CD1c-positive myeloid dendritic cell (primary cell): Measurements from ENCODE around the gene C12orf43.
"Not testable (repeated sequence)": the region's sequence is repeated elsewhere in the genome, so short reads cannot be mapped to it uniquely, and the experiment has no call there.

Experiments
- DNase-seq: peaks from one replicate; pipeline ENCODE4 v3.0.0-alpha.2; 2016; ENCODE audit errors: extremely low spot score

The C12orf43 gene

GRCh38 chr12:121015825-121016766, at the start of gene C12orf43:
Gene C12orf43, minus strand, starts transcription at chr12:121016487. Its CDS starts 13 bp downstream, at chr12:121016474.
- peak; percentile 94 for DNase-seq

GRCh38 chr12:121065345-121065744, 49.1 kb upstream of the C12orf43 start:
- DNase-seq = no peak

DNA sequence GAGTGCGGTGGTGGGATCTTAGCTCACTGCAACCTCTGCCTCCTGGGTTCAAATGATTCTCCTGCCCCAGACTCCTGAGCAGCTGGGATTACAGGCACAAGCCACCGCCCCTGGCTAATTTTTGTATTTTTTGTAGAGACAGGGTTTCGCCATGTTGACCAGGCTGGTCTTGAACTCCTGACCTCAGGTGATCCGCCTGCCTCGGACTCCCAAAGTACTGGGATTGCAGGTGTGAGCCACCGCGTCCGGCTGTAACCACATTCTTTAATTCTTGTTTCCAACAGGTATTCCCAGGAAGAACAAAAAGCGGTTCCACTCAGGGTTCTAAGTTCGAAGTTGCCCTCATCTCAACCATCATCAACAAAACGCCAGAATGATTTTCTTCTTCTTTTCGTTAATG, 48.3 kb upstream of the C12orf43 start:
- not testable (repeated sequence) for DNase-seq

DNA sequence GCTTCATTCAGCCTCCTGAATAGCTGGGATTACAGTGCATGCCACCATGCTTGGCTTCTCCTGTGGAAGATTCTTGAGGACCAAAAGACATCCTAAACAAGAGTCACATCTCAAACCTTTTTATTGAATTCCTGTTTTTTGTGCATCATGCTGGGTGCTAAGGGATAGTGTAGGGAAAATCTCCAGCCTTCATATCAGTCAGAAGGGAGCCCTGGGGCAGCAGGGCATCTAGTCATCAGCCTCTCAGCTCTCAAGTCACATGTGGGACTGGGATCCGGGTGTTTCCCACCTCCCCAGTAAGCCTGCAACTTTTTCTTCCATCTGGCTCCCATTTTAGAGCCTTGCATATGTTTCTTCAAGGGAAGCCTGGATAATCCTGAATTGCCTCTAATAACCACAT, 47.8 kb upstream of the C12orf43 start:
- DNase-seq = no peak

- DNase-seq = no peak
Measured at GRCh38 chr12:121062391-121063045, 46.2 kb upstream of the C12orf43 start.

- no peak for DNase-seq
Measured at GRCh38 chr12:121061831-121062230, 45.5 kb upstream of the C12orf43 start.

DNA sequence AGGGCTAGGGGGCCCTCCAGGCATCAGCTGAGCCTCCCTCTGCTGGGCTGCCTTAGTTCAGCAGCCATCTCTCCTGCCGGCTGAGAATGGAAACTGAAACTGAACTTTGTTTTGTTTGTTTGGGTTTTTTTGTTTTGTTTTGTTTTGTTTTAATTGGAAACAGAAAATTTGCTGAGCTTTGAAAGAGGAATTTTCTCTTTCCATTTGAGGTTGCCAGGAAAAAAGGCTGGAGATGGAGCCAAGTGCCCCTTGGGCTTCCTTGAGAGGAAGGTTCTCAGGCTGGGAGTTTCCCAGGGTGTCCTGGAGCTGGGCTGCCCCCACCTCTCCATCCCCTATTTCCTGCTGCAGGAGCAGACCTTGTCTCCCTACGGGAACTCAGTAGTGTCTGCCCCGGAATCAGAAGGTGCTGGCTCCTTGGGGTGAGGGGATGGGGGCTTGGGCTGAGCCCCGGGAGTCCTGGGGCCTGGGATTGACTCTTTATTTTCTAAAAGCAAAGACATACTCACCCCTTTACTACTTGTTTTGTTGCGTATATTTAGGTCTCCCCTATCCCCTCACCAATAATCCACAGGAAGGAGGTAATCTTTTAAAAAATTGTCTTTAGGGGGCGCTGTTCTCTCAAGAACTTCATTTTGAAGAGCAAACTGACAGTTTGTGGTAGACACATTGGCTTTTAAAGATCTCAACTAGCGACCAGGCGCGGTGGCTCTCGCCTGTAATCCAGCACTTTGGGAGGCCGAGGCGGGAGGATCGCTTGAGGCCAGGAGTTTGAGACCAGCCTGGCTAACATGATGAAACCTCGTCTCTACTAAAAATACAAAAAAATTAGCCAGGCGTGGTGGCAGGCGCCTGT, 44.1 kb upstream of the C12orf43 start:
- DNase-seq = peak; percentile 84

- no peak for DNase-seq
Measured at GRCh38 chr12:121059031-121059898, 43.0 kb upstream of the C12orf43 start.

GRCh38 chr12:121057794-121058193, 41.5 kb upstream of the C12orf43 start:
- no peak for DNase-seq

GRCh38 chr12:121053706-121054105, 37.4 kb upstream of the C12orf43 start:
- no peak for DNase-seq

- no peak for DNase-seq
Measured at GRCh38 chr12:121050725-121051124, 34.4 kb upstream of the C12orf43 start.

GRCh38 chr12:121048442-121048841, 32.2 kb upstream of the C12orf43 start:
- DNase-seq = no peak

- not testable (repeated sequence) for DNase-seq
Measured at GRCh38 chr12:121047400-121047799, 31.1 kb upstream of the C12orf43 start.

DNA sequence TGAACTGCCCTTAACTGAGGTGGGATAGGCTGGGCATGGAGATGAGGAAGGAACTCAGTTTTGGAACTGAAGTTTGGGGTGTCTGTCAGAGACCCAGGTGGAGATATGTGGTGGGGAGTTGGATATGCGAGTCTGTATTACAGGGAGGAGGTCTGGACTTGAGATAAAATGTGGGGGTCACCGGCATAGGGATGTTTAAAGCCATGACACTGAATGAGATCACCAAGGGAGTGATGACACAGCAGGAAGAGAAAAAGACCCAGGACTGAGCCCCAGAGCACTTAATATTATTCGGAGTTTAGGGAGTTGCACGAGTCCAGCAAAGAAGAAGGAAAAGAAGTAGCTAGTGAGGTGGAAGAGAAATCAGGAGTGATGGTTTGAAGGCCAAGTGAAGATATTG, 26.8 kb upstream of the C12orf43 start:
- no peak for DNase-seq

GRCh38 chr12:121038861-121039668, 22.8 kb upstream of the C12orf43 start, which contains the start of gene OASL:
Gene OASL, minus strand, starts transcription at chr12:121039246. Its CDS starts 275 bp downstream, at chr12:121038971.
- peak; percentile 90 for DNase-seq

DNA sequence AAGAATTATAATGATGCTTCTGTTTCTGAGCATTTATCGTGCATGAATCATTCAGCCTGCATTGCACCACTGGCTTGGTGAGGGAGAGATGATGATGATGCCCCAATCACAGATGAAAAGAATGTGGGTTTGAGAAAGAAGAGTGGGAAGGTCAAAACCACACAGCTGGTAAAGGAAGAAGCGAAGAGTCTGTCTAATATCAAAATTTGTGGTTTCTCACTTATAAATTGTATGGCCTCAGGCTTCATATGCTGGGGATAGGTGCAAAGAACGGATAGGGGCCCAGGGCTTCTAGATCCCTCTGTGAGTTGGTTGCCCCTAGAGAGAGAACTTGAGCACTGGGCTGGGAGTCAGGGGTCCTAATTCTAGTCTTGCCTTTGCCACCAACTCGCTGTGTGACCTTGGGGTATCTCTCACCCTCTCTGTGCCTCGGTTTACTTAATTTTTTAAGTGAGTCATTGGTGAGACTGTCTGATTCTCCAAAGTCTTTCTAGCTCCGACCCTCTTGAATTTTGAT, 20.6 kb upstream of the C12orf43 start:
- peak; percentile 22 for DNase-seq

DNA sequence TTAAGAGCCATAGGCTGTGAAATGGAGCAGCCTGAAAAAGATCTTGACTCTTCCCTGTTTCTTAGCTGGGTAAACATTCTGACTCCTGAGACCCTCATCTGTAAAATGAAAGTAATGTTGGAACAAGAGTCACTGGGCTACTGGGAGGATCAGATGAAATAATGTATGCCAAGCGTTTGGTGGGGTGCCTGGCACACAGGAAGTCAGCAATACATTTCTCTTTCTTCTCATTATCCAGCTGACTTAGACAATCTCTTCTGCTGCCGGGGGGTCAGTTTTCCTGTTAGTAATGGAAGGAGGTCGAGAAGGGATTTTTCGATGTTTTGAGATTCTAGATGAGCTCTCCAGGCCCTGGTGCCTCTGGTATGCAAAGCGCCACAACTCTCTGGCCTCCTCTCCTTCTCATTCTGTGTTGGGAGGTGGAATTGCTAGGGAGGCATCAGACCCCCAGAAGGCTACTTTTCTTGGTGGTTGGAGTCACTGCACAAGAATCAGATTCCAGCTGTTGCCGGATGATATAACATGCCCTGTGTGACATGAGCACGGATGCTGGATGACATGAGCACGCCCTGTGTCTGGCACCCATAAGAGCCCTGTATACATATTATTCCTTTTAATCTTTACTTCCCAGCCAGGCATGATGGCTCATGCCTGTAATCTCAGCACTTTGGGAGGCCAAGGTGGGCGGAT, 18.5 kb upstream of the C12orf43 start:
- no peak for DNase-seq

DNA sequence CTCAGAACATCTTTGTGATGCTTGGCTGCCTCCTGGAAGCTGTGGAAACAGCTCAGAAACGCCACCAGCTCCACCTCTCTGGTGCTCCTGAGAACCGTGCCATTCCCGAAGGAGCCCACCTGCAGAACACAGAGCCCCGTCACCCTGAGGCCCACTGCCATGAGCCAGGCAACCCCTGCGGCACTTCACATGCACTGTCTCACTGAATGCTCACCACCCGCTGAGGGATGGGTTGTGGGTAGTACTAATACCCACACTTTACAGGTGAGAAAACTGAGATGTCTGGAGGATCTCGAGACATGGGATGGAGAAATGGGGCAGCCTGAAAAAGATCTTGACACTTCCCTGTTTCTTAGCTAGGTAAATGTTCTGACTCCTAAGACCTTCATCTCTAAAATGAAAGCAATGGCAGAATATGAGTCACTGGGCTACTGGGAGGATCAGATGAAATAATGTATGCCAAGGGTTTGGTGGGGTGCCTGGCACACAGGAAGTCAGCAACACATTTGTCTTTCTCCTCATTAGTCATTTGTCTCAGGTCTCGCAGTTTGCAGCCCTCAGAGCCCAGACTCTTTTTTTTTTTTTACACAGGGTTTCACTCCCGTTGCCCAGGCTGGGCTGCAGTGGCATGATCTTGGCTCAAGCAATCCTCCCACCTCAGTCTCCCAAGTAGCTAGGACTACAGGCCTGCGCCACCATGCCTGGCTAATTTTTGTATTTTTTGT, 17.5 kb upstream of the C12orf43 start:
- DNase-seq = peak; percentile 58
